CD4-positive, alpha-beta T cell treated with Interleukin-4 for 1 hour (primary cell): Measurements from ENCODE around the gene ZDHHC14.
"Not testable (repeated sequence)": the region's sequence is repeated elsewhere in the genome, so short reads cannot be mapped to it uniquely, and the experiment has no call there.

Experiments used
- DNase-seq, 2 donors: peaks; one replicate each; pipeline ENCODE4 v3.0.0-alpha.2; 2020 to 2022

Gene ZDHHC14

DNA sequence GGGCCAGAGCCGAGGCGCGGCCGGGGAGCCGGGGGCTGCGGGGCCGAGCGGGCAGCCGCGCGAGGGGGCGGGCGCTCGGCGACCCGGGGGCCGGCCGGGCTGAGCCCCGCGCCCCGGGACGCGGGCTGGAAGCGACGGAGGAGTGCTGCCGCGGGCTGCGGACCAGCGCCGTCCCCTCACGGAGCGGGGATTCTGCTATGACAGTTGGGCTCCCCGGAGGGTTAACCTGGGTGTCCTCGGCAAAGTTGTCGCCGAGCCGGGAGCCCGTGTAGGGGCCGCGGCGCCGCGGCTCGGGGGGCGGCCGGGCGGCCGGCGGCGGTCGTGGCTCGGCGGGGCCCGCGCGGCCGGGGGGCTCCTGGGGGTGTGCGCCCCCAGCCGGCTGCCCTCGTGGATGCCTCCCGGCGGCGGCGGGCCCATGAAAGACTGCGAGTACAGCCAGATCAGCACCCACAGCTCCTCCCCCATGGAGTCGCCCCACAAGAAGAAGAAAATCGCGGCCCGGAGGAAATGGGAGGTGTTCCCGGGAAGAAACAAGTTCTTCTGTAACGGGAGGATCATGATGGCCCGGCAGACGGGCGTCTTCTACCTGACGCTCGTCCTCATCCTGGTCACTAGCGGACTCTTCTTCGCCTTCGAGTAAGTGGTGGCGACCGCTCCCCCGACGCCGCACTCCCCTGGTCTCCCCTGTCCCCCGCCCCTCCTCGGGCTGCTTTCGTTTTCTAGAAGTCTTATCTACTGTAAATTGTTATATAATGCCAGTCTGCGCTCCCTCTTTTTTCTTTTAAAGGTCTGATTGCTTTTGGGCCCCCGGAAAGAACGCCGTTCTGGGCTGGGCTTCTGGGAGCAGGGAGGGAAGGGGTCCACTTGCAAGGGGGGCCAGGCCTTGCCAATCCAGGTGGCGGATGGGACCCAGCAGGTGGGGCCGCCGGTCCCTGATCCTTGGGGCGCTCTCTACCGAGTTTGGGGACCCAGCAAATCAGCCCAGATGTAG lies 936 bp downstream of the ZDHHC14 start:
- DNase-seq, result peak; percentile 49 to 55

DNA sequence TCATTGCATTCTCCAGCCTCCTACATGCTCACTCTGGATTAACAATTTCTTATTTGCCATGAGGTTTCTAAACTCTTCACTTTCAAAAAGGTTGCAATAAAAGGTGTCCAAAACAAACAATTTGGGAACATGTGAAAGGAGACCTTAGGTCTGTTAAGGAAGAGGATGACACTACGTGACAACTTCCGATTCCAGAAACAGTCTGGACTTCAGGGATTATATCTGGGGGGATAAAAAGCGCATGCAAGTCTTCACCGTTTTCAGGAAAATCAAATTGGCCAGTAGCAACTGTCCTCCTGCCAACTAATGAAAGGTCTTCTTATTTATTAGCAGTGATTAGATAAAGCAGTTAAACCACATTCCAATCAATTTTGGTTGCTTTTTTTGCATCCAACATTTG lies 1.8 kb downstream of the ZDHHC14 start:
- no peak for DNase-seq

DNA sequence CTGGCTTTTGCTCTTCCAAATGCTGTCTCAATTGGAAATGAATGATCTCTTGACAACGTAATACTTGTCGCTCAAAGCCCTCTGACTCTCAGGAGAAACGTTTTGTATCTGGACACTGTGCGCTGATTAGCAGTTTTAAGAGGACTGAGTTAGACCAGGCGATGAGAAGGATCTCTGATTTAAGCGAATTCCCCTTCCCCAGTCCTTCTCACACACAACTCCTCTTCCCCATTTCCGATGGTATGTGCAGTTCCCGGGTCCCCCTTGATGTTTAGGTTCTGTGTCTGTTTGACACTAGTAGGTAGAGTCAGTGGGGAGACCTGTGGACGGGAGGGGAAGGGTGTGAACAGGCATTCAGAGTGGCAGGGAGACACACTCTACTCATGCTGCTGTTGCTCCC lies 2.5 kb downstream of the ZDHHC14 start:
- no peak for DNase-seq

DNA sequence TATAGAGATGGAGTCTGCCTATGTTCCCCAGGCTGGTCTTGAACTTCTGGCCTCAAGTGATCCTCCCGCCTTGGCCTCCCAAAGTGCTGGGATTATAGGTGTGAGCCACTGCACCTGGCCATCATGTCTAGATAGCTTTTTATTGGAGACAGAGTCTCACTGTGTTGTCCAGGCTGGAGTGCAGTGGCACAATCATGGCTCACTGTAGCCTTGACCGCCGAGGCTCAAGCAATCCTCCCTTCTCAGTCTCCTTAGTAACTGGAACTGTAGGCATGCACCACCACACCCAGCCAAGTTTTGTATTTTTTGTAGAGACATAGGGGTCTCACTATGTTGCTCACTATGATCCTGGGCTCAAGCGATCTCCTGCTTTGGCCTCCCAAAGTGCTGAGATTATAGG lies 4.0 kb downstream of the ZDHHC14 start:
- DNase-seq, result not testable (repeated sequence)

DNA sequence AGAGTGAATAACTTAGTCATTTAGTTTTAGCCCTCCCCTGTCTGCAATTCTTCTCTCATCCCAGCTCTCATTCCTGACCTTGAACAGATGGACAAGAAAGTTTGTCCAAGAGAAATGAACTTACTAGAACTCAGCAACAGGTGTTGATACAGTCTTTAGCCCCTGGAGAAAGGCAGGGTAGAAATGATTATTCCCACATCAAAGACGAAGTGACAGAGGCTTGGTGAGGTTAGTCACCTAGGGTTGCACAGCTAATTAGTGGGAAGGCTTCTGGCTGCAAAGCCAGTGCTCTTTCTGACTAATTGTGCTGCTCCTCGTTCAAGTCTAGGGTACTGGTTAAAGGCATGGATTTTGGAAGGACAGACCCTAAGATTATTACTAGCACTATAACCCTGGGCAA lies 4.5 kb downstream of the ZDHHC14 start:
- DNase-seq, result no peak

DNA sequence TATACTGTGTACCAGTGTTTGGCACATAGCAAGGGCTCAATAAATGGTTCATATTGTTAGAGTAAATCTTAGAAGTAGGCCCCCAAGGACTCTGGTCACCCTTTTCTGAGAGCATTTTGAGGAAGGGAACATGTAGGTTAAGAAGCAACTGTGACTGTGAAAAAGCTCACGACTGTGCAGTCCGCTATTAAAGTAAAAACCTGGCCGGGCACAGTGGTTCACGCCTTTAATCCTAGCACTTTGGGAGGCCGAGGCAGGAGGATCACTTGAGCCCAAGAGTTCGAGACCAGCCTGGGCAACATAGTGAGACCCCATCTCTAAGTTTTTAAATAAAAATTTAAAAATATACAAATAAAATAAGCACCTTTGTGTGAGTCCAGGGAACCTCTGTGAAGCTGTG lies 5.0 kb downstream of the ZDHHC14 start:
- DNase-seq, result no peak

DNA sequence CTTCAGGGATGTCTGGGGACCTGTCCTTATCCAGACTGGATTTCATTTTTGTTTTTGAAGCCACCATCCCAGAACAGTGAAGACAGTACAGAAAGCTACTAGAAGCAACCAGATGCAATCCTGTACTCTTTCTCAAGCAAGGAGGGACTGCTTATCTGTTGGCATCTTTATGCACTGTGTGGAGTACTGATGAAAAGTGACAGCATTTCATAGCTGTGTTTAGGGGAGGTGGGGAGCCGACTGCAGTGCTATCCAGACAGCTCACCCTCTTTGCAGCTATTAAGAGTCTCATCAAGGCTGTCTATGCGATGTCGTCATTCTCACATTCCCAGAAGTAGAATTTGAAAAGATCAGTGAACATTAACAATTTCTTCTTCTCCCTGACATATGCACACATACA lies 5.5 kb downstream of the ZDHHC14 start:
- no peak for DNase-seq

DNA sequence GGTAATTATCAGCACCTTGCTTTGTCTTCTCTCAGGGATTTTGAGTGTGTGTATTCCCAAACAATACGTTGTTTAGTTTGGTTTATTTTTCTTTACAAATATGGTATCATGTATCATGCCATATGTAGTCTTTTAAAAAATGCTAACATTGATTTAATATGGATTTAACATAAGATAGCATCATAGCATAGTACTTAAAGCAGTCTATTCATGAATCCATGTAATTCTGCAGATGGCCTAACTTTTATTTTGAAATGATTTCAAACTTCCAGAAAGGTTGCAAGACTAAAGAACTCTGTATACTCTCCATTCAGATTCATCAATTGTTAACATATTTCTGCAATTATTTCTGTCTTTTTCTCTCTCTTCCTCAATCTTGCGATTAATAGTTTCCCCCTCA lies 7.9 kb downstream of the ZDHHC14 start:
- DNase-seq, result no peak

DNA sequence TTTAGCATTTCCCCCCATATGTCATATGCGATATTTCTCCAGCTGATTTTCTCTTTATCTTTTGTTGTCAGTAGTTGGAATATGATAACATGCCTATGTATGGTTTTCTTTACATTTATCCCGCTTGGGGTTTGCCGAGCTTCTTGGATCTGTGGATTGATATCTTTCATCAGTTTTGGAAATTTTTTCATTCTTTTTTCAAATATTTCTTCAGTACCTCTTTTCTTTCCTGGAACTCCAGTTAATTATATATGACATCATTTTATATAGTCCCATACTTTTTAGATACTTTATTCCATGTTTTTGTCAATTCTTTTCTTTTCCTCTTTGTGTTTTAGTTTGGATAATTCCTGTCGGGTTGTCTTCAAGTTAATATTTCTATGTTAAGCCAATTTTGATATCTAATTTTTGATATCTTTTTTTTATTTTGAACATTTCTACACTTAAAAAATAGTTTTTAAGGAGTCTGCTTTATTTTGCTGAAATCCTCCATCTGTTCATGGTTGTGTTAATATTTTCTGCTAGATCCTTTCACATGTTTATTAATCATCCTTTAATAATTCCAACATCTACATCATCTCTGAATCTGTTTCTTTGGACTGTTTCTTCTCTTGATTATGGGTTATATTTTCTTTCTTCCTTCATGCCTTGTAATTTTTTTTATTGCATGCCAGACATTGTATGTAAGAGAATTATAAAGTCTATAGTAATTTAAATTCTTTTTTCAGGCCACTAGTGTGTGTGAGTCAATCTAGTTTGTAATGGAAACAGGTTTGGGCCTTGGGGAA lies 9.5 kb downstream of the ZDHHC14 start:
- DNase-seq, result no peak

DNA sequence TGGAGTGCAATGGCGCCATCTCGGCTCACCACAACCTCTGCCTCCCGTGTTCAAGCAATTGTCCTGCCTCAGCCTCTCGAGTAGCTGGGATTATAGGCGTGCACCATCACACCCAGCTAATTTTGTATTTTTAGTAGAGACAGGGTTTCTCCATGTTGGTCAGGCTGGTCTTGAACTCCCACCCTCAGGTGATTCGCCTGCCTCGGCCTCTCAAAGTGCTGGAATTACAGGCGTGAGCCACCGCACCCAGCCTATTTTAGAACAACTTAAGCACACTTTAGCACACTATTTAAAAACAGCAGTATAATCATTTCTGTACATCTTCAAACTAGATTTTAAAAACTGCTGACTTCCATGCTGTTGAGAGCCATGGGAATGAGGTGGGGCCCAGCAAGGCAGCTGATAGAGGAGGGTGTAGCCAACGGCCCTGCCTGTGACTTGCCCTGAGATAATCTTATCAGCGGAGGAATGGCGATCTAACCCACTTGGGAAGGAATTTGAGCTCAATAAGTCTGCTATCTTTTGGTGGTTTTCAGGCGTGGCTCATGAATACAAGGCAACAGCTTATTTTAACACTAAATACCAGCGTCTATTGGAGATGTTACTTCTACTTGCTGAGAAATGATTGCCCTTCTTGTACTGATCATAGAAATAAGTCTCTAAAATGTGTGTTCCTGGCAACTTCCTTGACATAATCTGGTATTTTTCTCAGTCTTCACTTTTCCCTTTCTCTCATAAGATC lies 12.1 kb downstream of the ZDHHC14 start:
- DNase-seq, result no peak

DNA sequence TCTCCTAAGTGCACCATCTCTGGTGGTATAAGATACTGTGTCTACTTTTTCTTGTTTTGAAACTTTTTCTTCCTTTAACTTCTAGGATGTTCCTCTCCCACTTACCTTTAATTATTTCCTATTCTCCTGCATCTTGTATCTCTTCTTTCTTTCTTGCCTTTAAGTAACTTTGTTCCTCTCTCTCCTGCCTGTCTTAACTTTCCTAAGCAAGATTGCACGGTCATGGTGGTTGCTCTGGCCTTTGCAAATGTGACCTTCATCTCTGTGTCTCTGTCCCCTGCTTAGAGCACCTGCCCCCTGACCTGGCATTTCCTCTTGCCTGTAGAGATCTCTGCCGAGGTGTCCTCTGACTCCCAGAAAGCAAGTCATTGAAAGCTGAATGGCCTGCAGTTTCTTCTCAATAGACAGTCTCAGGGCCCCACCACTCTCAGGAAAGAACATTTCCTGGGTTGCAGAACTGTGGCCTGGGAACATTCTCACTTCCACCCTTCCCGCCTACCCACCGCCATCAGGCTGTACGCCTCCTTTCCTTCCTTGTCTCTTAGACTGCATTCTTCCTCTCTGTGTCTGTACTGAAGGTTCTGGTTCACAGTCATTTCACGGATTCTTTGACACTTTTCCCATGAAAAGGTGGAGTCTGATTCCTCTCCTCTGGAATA lies 12.8 kb downstream of the ZDHHC14 start:
- DNase-seq, result no peak

DNA sequence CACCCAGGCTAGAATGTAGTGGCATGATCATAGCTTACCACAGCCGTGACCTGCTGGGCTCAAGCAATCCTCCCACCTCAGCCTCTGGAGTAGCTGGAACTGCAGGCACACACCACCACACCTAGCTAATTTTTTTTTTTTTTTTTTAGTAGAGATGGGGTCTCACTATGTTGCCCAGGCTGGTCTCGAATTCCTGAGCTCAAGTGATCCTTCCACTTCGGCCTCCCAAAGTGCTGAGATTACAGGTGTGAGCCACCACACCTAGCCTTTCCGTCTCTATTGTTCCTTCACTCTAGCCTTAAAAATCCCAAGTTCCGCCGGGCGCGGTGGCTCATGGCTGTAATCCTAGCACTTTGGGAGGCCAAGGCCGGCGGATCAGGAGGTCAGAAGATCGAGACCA lies 14.2 kb downstream of the ZDHHC14 start:
- not testable (repeated sequence) for DNase-seq

DNA sequence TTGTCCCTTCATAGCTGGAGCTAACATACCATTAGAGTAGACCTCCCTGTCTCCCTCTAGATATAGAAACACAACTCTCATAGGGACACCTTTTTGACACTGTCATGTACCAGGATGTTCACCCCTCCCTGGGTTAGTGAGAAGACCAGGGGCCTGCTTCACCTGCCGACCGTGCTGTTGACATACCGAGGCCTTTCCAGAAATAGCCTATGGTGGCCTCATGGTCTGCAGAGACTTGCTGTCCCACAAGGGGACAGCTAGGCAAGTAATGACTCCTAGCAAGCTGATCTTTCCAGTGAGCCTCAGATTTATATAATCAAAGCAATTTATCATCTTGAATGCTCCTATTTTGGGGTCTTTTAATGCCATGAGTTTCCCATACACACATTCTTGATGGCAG lies 15.0 kb downstream of the ZDHHC14 start:
- no peak for DNase-seq

DNA sequence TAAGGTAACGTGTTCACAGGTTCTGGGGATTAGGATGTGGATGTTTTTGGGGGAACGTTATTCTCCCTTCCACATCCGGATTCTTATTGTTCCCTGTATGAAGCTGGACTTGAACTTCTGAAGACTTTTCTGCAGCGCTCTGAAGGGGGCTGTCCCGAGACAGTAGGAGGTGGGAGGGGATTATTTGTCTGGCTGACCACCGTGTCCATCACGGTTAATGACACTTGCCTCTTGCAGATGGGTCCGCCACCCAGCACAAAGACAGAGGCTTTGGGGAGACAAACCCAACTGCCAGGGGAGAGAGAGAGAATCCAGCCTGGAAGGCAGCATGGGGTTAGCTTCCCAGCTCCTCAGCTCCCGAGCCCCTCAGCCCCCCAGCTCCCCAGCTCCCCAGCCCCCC lies 16.7 kb downstream of the ZDHHC14 start:
- DNase-seq, result no peak

DNA sequence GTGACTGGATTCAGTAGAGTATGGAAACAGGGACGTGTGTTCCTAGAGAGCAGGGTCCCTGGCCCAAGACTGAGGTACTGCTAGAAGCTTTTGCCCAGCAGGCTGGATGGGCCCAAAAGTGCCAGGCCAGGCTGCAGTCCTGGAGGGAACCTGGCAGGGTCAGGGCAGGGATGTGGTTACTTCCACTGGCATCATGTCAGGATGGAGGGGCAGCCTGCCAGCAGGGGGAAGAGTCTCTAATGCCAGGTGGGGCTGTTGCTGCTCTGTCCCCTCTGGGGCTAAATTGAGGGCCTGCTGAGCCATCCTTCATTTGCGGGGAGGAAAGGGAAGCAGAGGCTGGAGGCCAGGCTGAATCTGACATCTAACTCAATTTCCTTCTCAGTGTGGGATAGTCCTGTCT lies 17.2 kb downstream of the ZDHHC14 start:
- DNase-seq, result no peak

DNA sequence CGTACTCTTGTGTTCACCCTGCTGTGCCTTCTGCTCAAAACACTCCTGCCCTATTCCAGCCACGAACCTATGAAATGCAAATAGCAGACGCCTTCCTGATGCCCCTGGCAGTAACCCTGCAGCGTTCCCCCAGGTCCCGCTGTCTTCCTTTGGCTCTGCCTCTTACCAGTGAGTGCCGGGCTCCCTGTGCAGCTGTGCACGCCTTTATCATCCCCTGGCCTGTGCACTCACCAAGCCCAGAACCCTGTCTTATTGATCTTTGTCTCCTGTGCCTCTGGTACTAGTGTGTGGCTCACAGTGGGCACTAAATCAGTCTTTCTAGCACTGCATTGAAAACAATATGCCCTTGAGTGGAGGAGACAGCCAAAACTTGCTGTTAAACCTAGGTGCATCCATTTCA lies 19.7 kb downstream of the ZDHHC14 start:
- no peak for DNase-seq

DNA sequence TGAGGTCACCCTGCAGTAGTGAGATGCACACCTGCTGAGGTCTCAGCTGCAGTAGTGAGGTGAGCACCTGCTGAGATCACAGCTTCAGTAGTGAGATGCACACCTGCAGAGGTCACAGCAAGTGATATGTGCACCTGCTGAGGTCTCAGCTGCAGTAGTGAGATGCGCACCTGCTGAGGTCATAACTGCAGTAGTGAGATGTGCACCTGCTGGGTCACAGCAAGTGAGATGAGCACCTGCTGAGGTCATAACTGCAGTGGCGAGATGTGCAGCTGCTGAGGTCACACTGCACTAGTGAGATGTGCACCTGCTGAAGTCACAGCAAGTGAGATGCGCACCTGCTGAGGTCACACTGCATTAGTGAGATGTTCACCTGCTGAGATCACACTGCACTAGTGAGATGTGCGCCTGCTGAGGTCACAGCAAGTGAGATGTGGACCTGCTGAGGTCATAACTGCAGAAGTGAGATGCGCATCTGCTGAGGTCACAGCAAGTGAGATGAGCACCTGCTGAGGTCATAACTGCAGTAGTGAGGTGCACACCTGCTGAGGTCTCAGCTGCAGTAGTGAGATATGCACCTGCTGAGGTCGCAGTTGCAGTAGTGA lies 20.8 kb downstream of the ZDHHC14 start:
- no peak for DNase-seq

DNA sequence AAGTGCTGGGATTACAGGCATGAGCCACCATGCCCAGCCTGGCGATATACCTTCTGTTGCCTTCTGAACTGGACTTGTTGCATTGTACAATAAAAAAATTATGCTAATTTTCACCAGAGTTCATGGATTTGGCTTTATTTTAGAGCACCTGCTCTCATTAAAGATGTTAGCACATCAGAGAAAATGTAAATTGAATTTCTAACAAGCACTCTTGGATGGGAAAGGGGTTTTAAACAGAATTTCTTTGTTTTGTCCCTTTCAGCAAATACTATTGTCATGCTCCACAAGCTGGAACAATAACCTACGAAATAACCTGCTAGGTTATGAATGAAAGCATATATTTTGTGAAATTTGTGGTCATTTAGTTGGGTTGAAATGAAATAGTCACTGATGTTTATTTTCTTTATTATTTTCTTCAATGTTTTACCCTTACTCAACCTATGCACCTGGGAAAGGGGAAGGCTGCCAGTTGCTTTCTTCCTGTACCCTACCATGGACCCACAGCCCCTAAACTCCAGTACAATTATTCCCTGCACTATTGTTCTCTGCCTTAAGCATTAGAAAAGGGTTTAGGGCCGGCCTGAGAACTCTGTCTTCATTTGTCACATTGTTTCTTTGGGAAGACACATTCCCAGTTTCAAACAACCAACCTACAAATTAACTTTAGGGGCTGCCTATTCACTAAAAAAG lies 22.2 kb downstream of the ZDHHC14 start:
- no peak for DNase-seq

DNA sequence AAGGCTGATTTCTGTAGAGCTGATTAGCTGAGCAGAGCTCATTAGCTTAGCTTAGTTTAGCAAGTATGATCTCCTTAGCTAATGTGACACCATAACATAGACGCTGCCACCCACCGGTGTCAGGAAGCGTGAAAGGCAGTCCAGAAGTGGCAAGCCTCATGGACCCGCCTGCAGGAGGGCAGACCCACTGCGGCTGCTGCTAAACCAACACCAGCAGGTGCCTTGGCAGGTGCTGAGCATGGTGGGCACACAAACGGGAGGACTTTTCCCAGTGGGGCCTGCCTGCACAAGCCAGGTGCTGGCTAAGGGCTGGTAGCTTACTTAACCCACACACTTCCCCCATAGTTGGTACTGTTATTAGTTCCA lies 22.7 kb downstream of the ZDHHC14 start:
- no peak for DNase-seq

DNA sequence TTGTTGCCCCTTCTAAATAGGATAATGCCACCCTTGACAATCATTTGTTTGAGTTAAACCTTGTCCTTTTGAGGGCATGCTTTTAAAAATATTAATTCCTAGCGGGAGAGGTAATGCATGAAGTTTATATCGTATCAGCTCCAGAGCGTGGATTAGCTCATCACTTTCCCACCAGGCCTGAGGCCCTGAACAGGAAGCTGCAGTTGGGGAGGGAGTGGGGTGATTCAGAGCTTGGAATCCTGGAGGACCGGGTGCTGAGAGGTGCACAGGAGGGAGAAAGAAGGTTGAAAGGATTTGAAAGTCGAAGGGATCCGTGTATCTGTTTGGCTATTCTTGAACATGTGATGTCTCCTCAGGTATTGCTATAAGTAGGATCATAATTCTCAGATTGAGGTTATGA lies 25.0 kb downstream of the ZDHHC14 start:
- DNase-seq, result no peak

DNA sequence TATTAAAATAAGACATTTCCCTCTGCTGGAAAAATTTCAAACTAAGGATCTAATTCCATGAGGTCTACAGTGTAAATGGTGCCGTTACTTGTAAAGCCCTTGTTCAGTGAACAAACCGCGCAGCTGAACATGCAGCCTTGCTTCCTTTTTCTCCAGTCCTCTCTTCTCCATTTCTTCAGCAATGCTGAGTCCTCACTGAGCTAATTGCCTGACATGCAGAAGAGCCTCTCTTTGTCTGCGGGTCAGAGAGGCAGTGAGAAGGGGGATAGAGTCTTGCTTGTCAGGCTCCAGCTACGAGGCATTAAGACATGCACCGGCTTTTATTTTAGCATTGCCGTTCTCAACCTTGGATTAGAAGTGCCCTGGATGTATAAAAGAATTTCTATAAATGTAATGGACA lies 25.7 kb downstream of the ZDHHC14 start:
- DNase-seq, result no peak

DNA sequence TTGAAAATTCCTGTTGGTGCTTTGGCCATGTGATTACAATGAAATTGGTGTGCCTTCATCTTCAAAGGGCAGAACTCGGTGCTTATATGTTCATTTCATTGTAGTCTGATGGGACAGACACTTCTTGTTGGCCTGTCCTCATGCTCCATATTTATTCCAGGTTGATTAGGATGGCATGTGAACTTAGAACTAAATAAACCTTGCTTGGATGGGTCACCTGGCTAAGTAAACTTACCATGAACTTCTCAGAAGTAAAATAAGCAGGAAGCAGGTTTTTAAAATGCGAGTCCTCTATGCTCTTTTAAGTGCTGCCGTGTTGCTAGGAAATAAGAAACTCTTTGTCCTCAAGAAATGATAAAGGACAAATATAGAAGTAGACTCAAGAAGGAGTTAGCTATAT lies 26.7 kb downstream of the ZDHHC14 start:
- no peak for DNase-seq
